ENCODE results near the gene SPPL2C. TPM values are rescaled to one million over a fixed set of nuclear protein-coding genes. Genes with fewer than 3 reads are reported as not detected.

The SPPL2C gene
- total RNA-seq, 2 experiments from 2014 or later = not detected

DNA sequence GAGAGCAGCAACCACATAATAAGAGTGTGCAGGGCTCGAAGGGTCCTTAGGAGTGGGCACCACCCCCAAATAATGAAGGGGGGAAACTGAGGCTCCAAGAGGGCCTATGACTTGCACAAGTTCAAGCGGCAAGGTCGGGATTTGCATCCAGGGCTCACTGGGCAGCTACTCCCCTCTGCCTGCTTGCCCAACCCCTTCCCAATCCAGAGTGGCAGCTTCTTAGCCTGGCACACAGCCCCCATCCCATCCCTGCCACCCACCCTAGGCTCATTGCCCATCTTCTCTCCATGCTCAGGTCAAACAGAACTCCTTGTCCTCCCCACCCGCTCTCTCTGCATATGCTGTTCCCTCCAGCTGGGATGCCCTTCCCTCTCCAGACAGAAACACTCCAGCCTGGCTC lies 2.4 kb downstream of the SPPL2C start:
- H3K27ac ChIP-seq (ENCODE audit: low read depth, low read length, poor library complexity, severe bottlenecking) = no peak overlapping the region
- H3K79me2 ChIP-seq (ENCODE audit: insufficient read depth, low read depth, low read length) = no peaks in the 10 kb centered on the region
- CTCF ChIA-PET (ENCODE audit: unreplicated experiment) = no interaction called here
- H3K4me3 ChIP-seq (ENCODE audit: low read depth, low read length, poor library complexity, severe bottlenecking) = no peak overlapping the region
- POLR2A ChIA-PET = no interaction called here
- no peaks in the 10 kb centered on the region for H3K4me1 ChIP-seq (ENCODE audit: insufficient read depth, low read length, poor library complexity, severe bottlenecking)
- no peak overlapping the region for H3K4me2 ChIP-seq (ENCODE audit: low read length)
- H4K20me1 ChIP-seq (ENCODE audit: insufficient read depth, low read length) = no peaks in the 10 kb centered on the region
- no peak for DNase-seq (ENCODE audit: low spot score)
- no peaks in the 10 kb centered on the region for H3K9me2 ChIP-seq (ENCODE audit: insufficient read depth, low read length)
- H3K9me3 ChIP-seq (ENCODE audit: low read length) = no peaks in the 10 kb centered on the region
- no TSS peak for BruUV-seq (replicated peaks)
- no peak overlapping the region for H2AFZ ChIP-seq (ENCODE audit: low read length)
- no peak for TF ChIP-seq EZH2phosphoT487 (IDR thresholded peaks at IDR 0.05; ENCODE audit: borderline replicate concordance, low read depth, low read length)
- TF ChIP-seq, protein P1, sequence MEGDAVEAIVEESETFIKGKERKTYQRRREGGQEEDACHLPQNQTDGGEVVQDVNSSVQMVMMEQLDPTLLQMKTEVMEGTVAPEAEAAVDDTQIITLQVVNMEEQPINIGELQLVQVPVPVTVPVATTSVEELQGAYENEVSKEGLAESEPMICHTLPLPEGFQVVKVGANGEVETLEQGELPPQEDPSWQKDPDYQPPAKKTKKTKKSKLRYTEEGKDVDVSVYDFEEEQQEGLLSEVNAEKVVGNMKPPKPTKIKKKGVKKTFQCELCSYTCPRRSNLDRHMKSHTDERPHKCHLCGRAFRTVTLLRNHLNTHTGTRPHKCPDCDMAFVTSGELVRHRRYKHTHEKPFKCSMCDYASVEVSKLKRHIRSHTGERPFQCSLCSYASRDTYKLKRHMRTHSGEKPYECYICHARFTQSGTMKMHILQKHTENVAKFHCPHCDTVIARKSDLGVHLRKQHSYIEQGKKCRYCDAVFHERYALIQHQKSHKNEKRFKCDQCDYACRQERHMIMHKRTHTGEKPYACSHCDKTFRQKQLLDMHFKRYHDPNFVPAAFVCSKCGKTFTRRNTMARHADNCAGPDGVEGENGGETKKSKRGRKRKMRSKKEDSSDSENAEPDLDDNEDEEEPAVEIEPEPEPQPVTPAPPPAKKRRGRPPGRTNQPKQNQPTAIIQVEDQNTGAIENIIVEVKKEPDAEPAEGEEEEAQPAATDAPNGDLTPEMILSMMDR (conservative IDR thresholded peaks at IDR 0.05; ENCODE audit: low read length) = no peak
- H3K36me3 ChIP-seq (ENCODE audit: insufficient read depth, low read length) = no peaks in the 10 kb centered on the region
- intact Hi-C loops (cut with micrococcal nuclease; ENCODE audit: unreplicated experiment) = no loop called here

DNA sequence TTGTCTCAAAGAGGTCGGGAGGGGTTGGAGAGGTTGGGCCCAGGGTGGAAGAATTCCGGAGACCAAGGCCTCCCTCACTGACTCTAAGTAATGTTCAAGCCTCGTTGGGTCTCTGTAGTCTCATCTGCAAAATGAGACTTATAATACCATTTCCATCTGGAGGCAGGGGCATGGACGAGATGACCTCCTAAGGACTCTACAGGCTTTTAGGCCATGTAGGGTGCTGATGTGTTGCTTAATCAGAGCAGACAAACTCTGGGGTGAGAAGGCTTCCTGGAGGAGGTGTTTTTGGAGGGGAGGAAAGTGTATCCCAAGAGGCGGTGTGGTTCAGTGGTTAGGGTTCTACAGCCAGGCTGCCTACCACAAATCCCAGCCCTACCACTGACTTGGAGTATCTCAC lies 3.1 kb downstream of the SPPL2C start:
- H3K27ac ChIP-seq (ENCODE audit: low read depth, low read length, poor library complexity, severe bottlenecking) = no peak overlapping the region
- no peak overlapping the region for H2AFZ ChIP-seq (ENCODE audit: low read length)
- H3K79me2 ChIP-seq (ENCODE audit: insufficient read depth, low read depth, low read length) = no peaks in the 10 kb centered on the region
- H4K20me1 ChIP-seq (ENCODE audit: insufficient read depth, low read length) = no peaks in the 10 kb centered on the region
- no peak for DNase-seq (ENCODE audit: low spot score)
- H3K4me1 ChIP-seq (ENCODE audit: insufficient read depth, low read length, poor library complexity, severe bottlenecking) = no peaks in the 10 kb centered on the region
- intact Hi-C loops (cut with micrococcal nuclease; ENCODE audit: unreplicated experiment) = no loop called here
- no peaks in the 10 kb centered on the region for H3K9me3 ChIP-seq (ENCODE audit: low read length)
- no peak overlapping the region for H3K4me3 ChIP-seq (ENCODE audit: low read depth, low read length, poor library complexity, severe bottlenecking)
- H3K36me3 ChIP-seq (ENCODE audit: insufficient read depth, low read length) = no peaks in the 10 kb centered on the region
- H3K4me2 ChIP-seq (ENCODE audit: low read length) = no peak overlapping the region
- no peaks in the 10 kb centered on the region for H3K9me2 ChIP-seq (ENCODE audit: insufficient read depth, low read length)
- no TSS peak for BruUV-seq (replicated peaks)
- ChIA-PET CTCF (ENCODE audit: unreplicated experiment) (no interaction called here), POLR2A (no interaction called here)
- TF ChIP-seq, protein P1 (conservative IDR thresholded peaks at IDR 0.05; ENCODE audit: low read length) = no peak
- TF ChIP-seq EZH2phosphoT487 (IDR thresholded peaks at IDR 0.05; ENCODE audit: borderline replicate concordance, low read depth, low read length) = no peak

DNA sequence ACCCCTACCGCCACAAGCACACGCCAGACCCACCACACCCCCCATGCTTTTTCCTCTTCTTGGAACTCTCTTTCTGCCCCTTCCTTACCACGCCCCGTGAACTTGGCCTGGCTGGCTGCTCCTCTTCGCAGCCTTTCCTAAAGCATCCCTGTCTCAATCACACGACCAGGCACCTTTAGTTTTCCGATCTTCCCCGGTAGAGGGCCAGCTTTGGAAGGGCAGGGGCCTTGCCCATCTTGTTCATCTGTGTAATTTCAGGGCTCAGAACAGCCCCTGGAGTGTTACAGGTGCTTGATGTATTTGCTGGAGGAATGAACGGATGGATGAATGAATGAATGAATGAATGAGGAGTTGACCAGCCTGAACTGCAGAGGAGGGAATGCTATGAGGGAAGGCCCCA lies 3.7 kb downstream of the SPPL2C start:
- no TSS peak for BruUV-seq (replicated peaks)
- POLR2A ChIA-PET = no interaction called here
- no peaks in the 10 kb centered on the region for H3K9me2 ChIP-seq (ENCODE audit: insufficient read depth, low read length)
- TF ChIP-seq, protein P1 (conservative IDR thresholded peaks at IDR 0.05; ENCODE audit: low read length) = no peak
- TF ChIP-seq EZH2phosphoT487 (IDR thresholded peaks at IDR 0.05; ENCODE audit: borderline replicate concordance, low read depth, low read length) = no peak
- H4K20me1 ChIP-seq (ENCODE audit: insufficient read depth, low read length) = no peaks in the 10 kb centered on the region
- H3K4me3 ChIP-seq (ENCODE audit: low read depth, low read length, poor library complexity, severe bottlenecking) = no peak overlapping the region
- intact Hi-C loops (cut with micrococcal nuclease; ENCODE audit: unreplicated experiment) = no loop called here
- no peak for DNase-seq (ENCODE audit: low spot score)
- no peaks in the 10 kb centered on the region for H3K9me3 ChIP-seq (ENCODE audit: low read length)
- no peaks in the 10 kb centered on the region for H3K79me2 ChIP-seq (ENCODE audit: insufficient read depth, low read depth, low read length)
- no peak overlapping the region for H3K4me2 ChIP-seq (ENCODE audit: low read length)
- H2AFZ ChIP-seq (ENCODE audit: low read length) = no peak overlapping the region
- H3K27ac ChIP-seq (ENCODE audit: low read depth, low read length, poor library complexity, severe bottlenecking) = no peak overlapping the region
- H3K4me1 ChIP-seq (ENCODE audit: insufficient read depth, low read length, poor library complexity, severe bottlenecking) = no peaks in the 10 kb centered on the region
- no peaks in the 10 kb centered on the region for H3K36me3 ChIP-seq (ENCODE audit: insufficient read depth, low read length)
- CTCF ChIA-PET (ENCODE audit: unreplicated experiment) = no interaction called here
